K562 (cell line): Measurements from ENCODE around the gene CRYBB1. TPM values are rescaled to one million over a fixed set of nuclear protein-coding genes. Genes with fewer than 3 reads are reported as not detected.

ENCODE experiments used
- CXXC5 ChIP-seq: fragments of 250-450 bp; sonication (Bioruptor Pico); IDR thresholded peaks from 2 replicates; pipeline ENCODE4 v1.8.0; 2022; ENCODE audit warnings: inconsistent platforms, mild to moderate bottlenecking, moderate library complexity
- FOXK1 ChIP-seq: sonication (generic); formaldehyde crosslinking; IDR thresholded peaks from 2 replicates; pipeline ENCODE4 v1.8.0; 2022; ENCODE audit warnings: missing genetic modification reagents, mild to moderate bottlenecking, borderline replicate concordance
- MAFG ChIP-seq: fragments of 450-650 bp; conservative IDR thresholded peaks from 2 replicates; pipeline ENCODE4 v1.6.1; 2016; ENCODE audit warnings: missing genetic modification characterization, missing compliant biosample characterization
- RBM25 ChIP-seq: fragments of 200-400 bp; formaldehyde crosslinking; IDR thresholded peaks from 2 replicates; pipeline ENCODE4 v1.6.1; 2018; ENCODE audit warnings: low read length, low read depth, moderate library complexity; ENCODE audit not compliant: severe bottlenecking
- SETDB1 ChIP-seq: IDR thresholded peaks from one replicate; pipeline ENCODE4 v1.6.1; 2012; ENCODE audit warnings: low read length, control low read depth, inconsistent platforms
- SNRNP70 ChIP-seq: fragments of 200-400 bp; formaldehyde crosslinking; optimal IDR thresholded peaks from 2 replicates; pipeline ENCODE3; 2017; ENCODE audit warnings: low read depth, low read length
- TRIM25 ChIP-seq: fragments of 450-650 bp; IDR thresholded peaks from 2 replicates; pipeline ENCODE4 v1.7.0; 2016; ENCODE audit warnings: borderline replicate concordance
- YY1 ChIP-seq, 3 experiments: IDR thresholded peaks; 2 replicates each; pipeline ENCODE4 v1.6.1; 2011; ENCODE audit warnings: low read length in 2 of 3, mild to moderate bottlenecking in 2 of 3, moderate library complexity in 2 of 3, borderline replicate concordance in 1 of 3, control low read depth in 1 of 3, low read depth in 1 of 3; ENCODE audit not compliant: insufficient read depth in 3 of 3, insufficient replicate concordance in 2 of 3, control insufficient read depth in 1 of 3, insufficient read length in 1 of 3; ENCODE audit errors: extremely low read depth in 1 of 3
- ZNF316 ChIP-seq: fragments of 450-650 bp; IDR thresholded peaks from 2 replicates; pipeline ENCODE4 v1.6.1; 2016
- ZNF41 ChIP-seq: fragments of 250-450 bp; sonication (Bioruptor Pico); conservative IDR thresholded peaks from 2 replicates; pipeline ENCODE4 v1.4.0; 2020; ENCODE audit warnings: mild to moderate bottlenecking
- polyA plus RNA-seq, 8 experiments: library from polyadenylated mRNA; depleted of rRNA in 4 of 8; stranded (reverse) in 5 of 8; unstranded in 3 of 8; fragments of >200 nt; fragmentation: Nextera tagmentation in 2 of 8; fragmentation: Illumina TruSeq in 1 of 8; extraction: Ambion mirVana in 2 of 8; extraction: Trizol in 1 of 8; gene quantifications; 2 replicates each; pipeline versions ENCODE4 v1.2.1 to v1.2.3, GENCODE V29; 2011 to 2014; ENCODE audit warnings: inconsistent platforms in 1 of 8, missing spikeins in 1 of 8
- total RNA-seq, 7 experiments: library from RNA; depleted of rRNA in 6 of 7; stranded (reverse); fragments of >200 nt in 6 of 7; fragmentation: Illumina TruSeq in 2 of 7; extraction: Trizol in 2 of 7; gene quantifications; 2 replicates each; pipeline versions ENCODE4 v1.2.1 to v1.2.3, GENCODE V29; 2011 to 2021; ENCODE audit warnings: low replicate concordance in 1 of 7
- TF ChIP-seq, protein P1 (sequence below): fragments of 450-650 bp; conservative IDR thresholded peaks from 2 replicates; pipeline ENCODE4 v1.6.1; 2016; ENCODE audit warnings: missing genetic modification characterization, low read depth, mild to moderate bottlenecking, missing compliant biosample characterization, moderate library complexity
- TF ChIP-seq, protein P2 (sequence below), 2 experiments: fragments of 250-450 bp in 1 of 2; fragments of 450-650 bp in 1 of 2; sonication (Bioruptor Pico) in 1 of 2; IDR thresholded peaks; 2 replicates each; pipeline versions ENCODE4 v1.6.1 to v1.8.0; 2016 to 2021; ENCODE audit warnings: mild to moderate bottlenecking in 2 of 2, moderate library complexity in 2 of 2, missing compliant biosample characterization in 1 of 2, missing genetic modification characterization in 1 of 2

CRYBB1 gene
- total and polyA plus RNA-seq, 9 of the 15 experiments (the other 6 are each of a cell fraction or from before 2014, with no cell fraction given): 0.16 to 0.45 (median 0.33) TPM; not detected in 2

- no peak for TF ChIP-seq FOXK1 (CRISPR knock-in tag)
- peak; percentile 44 for TF ChIP-seq CXXC5 (CRISPR knock-in tag)
- TF ChIP-seq, protein P1, sequence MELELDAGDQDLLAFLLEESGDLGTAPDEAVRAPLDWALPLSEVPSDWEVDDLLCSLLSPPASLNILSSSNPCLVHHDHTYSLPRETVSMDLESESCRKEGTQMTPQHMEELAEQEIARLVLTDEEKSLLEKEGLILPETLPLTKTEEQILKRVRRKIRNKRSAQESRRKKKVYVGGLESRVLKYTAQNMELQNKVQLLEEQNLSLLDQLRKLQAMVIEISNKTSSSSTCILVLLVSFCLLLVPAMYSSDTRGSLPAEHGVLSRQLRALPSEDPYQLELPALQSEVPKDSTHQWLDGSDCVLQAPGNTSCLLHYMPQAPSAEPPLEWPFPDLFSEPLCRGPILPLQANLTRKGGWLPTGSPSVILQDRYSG (tag): peak; percentile 61; the same call in 1 of the 2 replicates
- TF ChIP-seq ZNF41 (CRISPR knock-in tag): no peak
- no peak for TF ChIP-seq SNRNP70
- TF ChIP-seq, protein P2, sequence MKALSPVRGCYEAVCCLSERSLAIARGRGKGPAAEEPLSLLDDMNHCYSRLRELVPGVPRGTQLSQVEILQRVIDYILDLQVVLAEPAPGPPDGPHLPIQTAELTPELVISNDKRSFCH (CRISPR knock-in tag; IDR thresholded peaks at IDR 0.05): no peak
- TF ChIP-seq, protein P2 (tag; IDR thresholded peaks at IDR 0.05): peak; percentile 84
- TF ChIP-seq ZNF316: peak; percentile 96
- peak in 2 of 3 experiments; percentile 13 to 76 for TF ChIP-seq YY1 (IDR thresholded peaks at IDR 0.05; ENCODE audit: borderline replicate concordance in 1 of 3, control insufficient read depth in 1 of 3, extremely low read depth in 1 of 3, insufficient read depth in 3 of 3, insufficient read length in 1 of 3, insufficient replicate concordance in 2 of 3, low read depth in 1 of 3, low read length in 2 of 3)
- peak; percentile 70 for TF ChIP-seq MAFG (tag)
- peak; percentile 93 for TF ChIP-seq RBM25
- TF ChIP-seq SETDB1: no peak
- no peak for TF ChIP-seq TRIM25
- TF ChIP-seq, all 486 proteins: peak for 19
Observed at GRCh38 chr22:26629988-26630761, 12.3 kb upstream of the CRYBB1 start (continued).
